ENCODE measurements around the gene RNU6-1.

DNA sequence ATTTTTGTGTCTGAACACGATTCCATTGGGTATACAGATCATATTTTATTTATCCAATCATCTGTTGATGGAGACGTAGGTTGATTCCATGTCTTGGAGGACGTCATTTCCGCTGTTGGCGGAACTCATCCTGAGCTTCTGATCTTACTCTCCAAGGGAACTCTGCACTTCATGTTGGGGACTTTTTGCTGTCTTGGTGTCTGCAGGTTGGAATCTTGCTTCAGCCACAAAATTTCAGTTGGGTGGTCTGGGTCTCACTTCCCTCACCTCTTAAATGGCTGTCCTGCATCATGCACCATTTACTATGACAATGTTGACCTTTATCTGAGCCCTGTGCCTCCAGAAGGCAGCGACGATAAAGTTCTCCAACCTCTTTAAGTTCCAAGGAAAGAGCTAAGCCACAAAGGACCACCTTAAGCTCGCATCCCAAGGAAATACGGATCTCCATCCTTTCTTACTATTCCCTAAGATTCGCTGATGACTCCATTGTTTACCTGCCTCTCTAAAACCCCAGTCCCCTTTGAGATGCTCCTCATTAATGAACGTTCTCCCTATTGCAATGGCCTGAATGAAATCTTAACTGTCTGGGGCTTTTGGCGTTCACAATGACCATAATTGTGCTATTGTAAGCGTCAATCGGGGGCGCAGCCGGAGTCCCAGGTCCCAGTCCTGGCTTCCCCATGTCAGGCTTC, 23.1 kb upstream of the RNU6-1 start:
- TF ChIP-seq ZNF423 (tag by site-specific recombination; IDR thresholded peaks at IDR 0.05): no peak
- no peak for TF ChIP-seq CTCF (tag by site-specific recombination; IDR thresholded peaks at IDR 0.05)
- TF ChIP-seq, protein P1, sequence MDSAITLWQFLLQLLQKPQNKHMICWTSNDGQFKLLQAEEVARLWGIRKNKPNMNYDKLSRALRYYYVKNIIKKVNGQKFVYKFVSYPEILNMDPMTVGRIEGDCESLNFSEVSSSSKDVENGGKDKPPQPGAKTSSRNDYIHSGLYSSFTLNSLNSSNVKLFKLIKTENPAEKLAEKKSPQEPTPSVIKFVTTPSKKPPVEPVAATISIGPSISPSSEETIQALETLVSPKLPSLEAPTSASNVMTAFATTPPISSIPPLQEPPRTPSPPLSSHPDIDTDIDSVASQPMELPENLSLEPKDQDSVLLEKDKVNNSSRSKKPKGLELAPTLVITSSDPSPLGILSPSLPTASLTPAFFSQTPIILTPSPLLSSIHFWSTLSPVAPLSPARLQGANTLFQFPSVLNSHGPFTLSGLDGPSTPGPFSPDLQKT (IDR thresholded peaks at IDR 0.05; ENCODE audit: borderline replicate concordance, low read depth, low read length): no peak

Measured in HEK293 (cell line).